Muscle layer of colon (tissue), 2 donors: ENCODE results near the gene TRIM67.
A peak's percentile ranks its signal among the peaks of the same experiment; 100 is the strongest.

Source experiments
- H3K27ac ChIP-seq: one replicate; pipeline ENCODE4 v1.7.0; 2013; ENCODE audit warnings: low read depth, mild to moderate bottlenecking, low read length, moderate library complexity
- H3K27me3 ChIP-seq, 2 donors: one replicate each; pipeline ENCODE4 v1.7.0; 2013; ENCODE audit warnings: low read length in 2 of 2, mild to moderate bottlenecking in 2 of 2; ENCODE audit not compliant: insufficient read depth in 2 of 2, control insufficient read depth in 1 of 2
- H3K36me3 ChIP-seq: one replicate; pipeline ENCODE4 v1.7.0; 2013; ENCODE audit warnings: mild to moderate bottlenecking, low read length; ENCODE audit not compliant: insufficient read depth
- H3K4me1 ChIP-seq: one replicate; pipeline ENCODE4 v1.7.0; 2013; ENCODE audit warnings: mild to moderate bottlenecking, low read length; ENCODE audit not compliant: insufficient read depth
- H3K4me3 ChIP-seq, 2 donors: one replicate each; pipeline ENCODE4 v1.7.0; 2013; ENCODE audit warnings: low read length in 2 of 2, low read depth in 1 of 2, mild to moderate bottlenecking in 1 of 2, moderate library complexity in 1 of 2
- H3K9ac ChIP-seq: one replicate; pipeline ENCODE4 v1.7.0; 2013; ENCODE audit warnings: low read length
- H3K9me3 ChIP-seq: one replicate; pipeline ENCODE4 v1.7.0; 2013; ENCODE audit warnings: mild to moderate bottlenecking, low read length
- donor health status: abdominal sarcoma.
- donor health status: Adenocarcinoma of cecum.

TRIM67 gene

GRCh38 chr1:231226156-231226555 lies 64.3 kb downstream of the TRIM67 start:
- no peaks in the 10 kb centered on the region for H3K9me3 ChIP-seq
- H3K27ac ChIP-seq: no peak overlapping the region
- H3K4me3 ChIP-seq: no peak overlapping the region
- no peaks in the 10 kb centered on the region for H3K4me1 ChIP-seq
- peaks cover 35% of the 10 kb centered on the region for H3K36me3 ChIP-seq
- H3K27me3 ChIP-seq: no peaks in the 10 kb centered on the region
- H3K9ac ChIP-seq: no peak overlapping the region

GRCh38 chr1:231231511-231231910 lies 69.7 kb downstream of the TRIM67 start:
- Histone ChIP-seq H3K9me3 (no peaks in the 10 kb centered on the region), H3K36me3 (peaks cover 28% of the 10 kb centered on the region), H3K27ac (no peak overlapping the region), H3K27me3 (no peaks in the 10 kb centered on the region), H3K4me3 (no peak overlapping the region), H3K9ac (no peak overlapping the region), H3K4me1 (peaks cover 4% of the 10 kb centered on the region)

GRCh38 chr1:231232870-231233734 lies 71.2 kb downstream of the TRIM67 start:
- Histone ChIP-seq H3K27ac (no peak overlapping the region), H3K4me1 (peaks cover 5% of the 10 kb centered on the region), H3K27me3 (no peaks in the 10 kb centered on the region), H3K9ac (no peak overlapping the region), H3K36me3 (peaks cover 27% of the 10 kb centered on the region), H3K9me3 (no peaks in the 10 kb centered on the region), H3K4me3 (no peak overlapping the region)

GRCh38 chr1:231233735-231234417 lies 72.0 kb downstream of the TRIM67 start:
- no peak overlapping the region for H3K9ac ChIP-seq
- H3K27me3 ChIP-seq: no peaks in the 10 kb centered on the region
- H3K36me3 ChIP-seq: peaks cover 33% of the 10 kb centered on the region
- H3K4me1 ChIP-seq: peaks cover 5% of the 10 kb centered on the region
- H3K9me3 ChIP-seq: no peaks in the 10 kb centered on the region
- H3K27ac ChIP-seq: no peak overlapping the region
- no peak overlapping the region for H3K4me3 ChIP-seq

GRCh38 chr1:231234506-231234905 lies 72.6 kb downstream of the TRIM67 start:
- Histone ChIP-seq H3K9ac (no peak overlapping the region), H3K27ac (no peak overlapping the region)

GRCh38 chr1:231235526-231236207 lies 73.8 kb downstream of the TRIM67 start:
- Histone ChIP-seq H3K4me3 (no peak overlapping the region), H3K4me1 (peaks cover 14% of the 10 kb centered on the region), H3K27ac (no peak overlapping the region), H3K9ac (no peak overlapping the region), H3K27me3 (no peaks in the 10 kb centered on the region), H3K9me3 (no peaks in the 10 kb centered on the region), H3K36me3 (peaks cover 33% of the 10 kb centered on the region)

More at GRCh38 chr1:231234506-231234905, 72.6 kb downstream of the TRIM67 start:
- Histone ChIP-seq H3K4me1 (peaks cover 7% of the 10 kb centered on the region), H3K27me3 (no peaks in the 10 kb centered on the region), H3K36me3 (peaks cover 33% of the 10 kb centered on the region), H3K9me3 (no peaks in the 10 kb centered on the region), H3K4me3 (no peak overlapping the region)

- no peak overlapping the region for H3K9ac ChIP-seq
- no peak overlapping the region for H3K27ac ChIP-seq
- H3K36me3 ChIP-seq: peaks cover 33% of the 10 kb centered on the region
Measured at GRCh38 chr1:231236208-231236591, 74.3 kb downstream of the TRIM67 start.

GRCh38 chr1:231236938-231237337 lies 75.1 kb downstream of the TRIM67 start:
- Histone ChIP-seq H3K36me3 (peaks cover 33% of the 10 kb centered on the region), H3K27me3 (no peaks in the 10 kb centered on the region), H3K9ac (no peak overlapping the region), H3K4me3 (no peak overlapping the region), H3K9me3 (no peaks in the 10 kb centered on the region), H3K4me1 (peaks cover 14% of the 10 kb centered on the region), H3K27ac (no peak overlapping the region)

More at GRCh38 chr1:231236208-231236591, 74.3 kb downstream of the TRIM67 start:
- no peaks in the 10 kb centered on the region for H3K27me3 ChIP-seq
- H3K9me3 ChIP-seq: no peaks in the 10 kb centered on the region
- no peak overlapping the region for H3K4me3 ChIP-seq
- peaks cover 14% of the 10 kb centered on the region for H3K4me1 ChIP-seq

GRCh38 chr1:231238298-231238697 lies 76.4 kb downstream of the TRIM67 start:
- Histone ChIP-seq H3K27me3 (no peaks in the 10 kb centered on the region), H3K4me3 (no peak overlapping the region), H3K36me3 (peaks cover 24% of the 10 kb centered on the region), H3K4me1 (peaks cover 26% of the 10 kb centered on the region), H3K27ac (no peak overlapping the region), H3K9me3 (no peaks in the 10 kb centered on the region), H3K9ac (no peak overlapping the region)

- Histone ChIP-seq H3K9me3 (no peaks in the 10 kb centered on the region), H3K27me3 (no peaks in the 10 kb centered on the region), H3K4me1 (peaks cover 26% of the 10 kb centered on the region), H3K4me3 (peak overlapping the region; percentile 90 to 95), H3K9ac (peak overlapping the region; percentile 86), H3K36me3 (peaks cover 17% of the 10 kb centered on the region), H3K27ac (peak overlapping the region; percentile 88)
Measured at GRCh38 chr1:231240531-231240882, 78.6 kb downstream of the TRIM67 start.
